ENCODE data around the gene VMP1. TPM values are rescaled to one million over a fixed set of nuclear protein-coding genes. Genes with fewer than 3 reads are reported as not detected.

Gene VMP1
- total and polyA plus RNA-seq, 2 of the 13 experiments (the other 11 are each of a cell fraction or from before 2014, with no cell fraction given) = 186 to 271 TPM

GRCh38 chr17:59856859-59857794 lies 149.7 kb downstream of the VMP1 start:
- FAIRE-seq (no peak), DNase-seq (ENCODE audit: low spot score) (no peak)
- TF ChIP-seq ATF3 (CRISPR knock-in tag; IDR thresholded peaks at IDR 0.05) (no peak), MYNN (CRISPR knock-in tag; IDR thresholded peaks at IDR 0.05; ENCODE audit: low read depth) (no peak), PRDM15 (CRISPR knock-in tag; IDR thresholded peaks at IDR 0.05) (no peak), ZNF597 (CRISPR knock-in tag; IDR thresholded peaks at IDR 0.05) (no peak), ZNF121 (CRISPR knock-in tag; IDR thresholded peaks at IDR 0.05) (no peak), MLX (CRISPR knock-in tag; IDR thresholded peaks at IDR 0.05) (no peak), ZSCAN31 (CRISPR knock-in tag; IDR thresholded peaks at IDR 0.05; ENCODE audit: low read depth) (0 out of 2 replicates have a peak, but pooled peaks have one; percentile 20), SOX6 (IDR thresholded peaks at IDR 0.05) (no peak), SOX6 (CRISPR knock-in tag; IDR thresholded peaks at IDR 0.05) (0 out of 2 replicates have a peak, but pooled peaks have one; percentile 33), RNF219 (CRISPR knock-in tag; IDR thresholded peaks at IDR 0.05) (no peak), ZBTB7A (CRISPR knock-in tag; IDR thresholded peaks at IDR 0.05) (no peak), RBAK (CRISPR knock-in tag; IDR thresholded peaks at IDR 0.05) (no peak), ZNF792 (CRISPR knock-in tag; IDR thresholded peaks at IDR 0.05) (no peak), ATF4 (CRISPR knock-in tag; IDR thresholded peaks at IDR 0.05) (0 out of 4 replicates have a peak, but pooled peaks of 1 of the 2 experiments have one; percentile 22)

More at GRCh38 chr17:59856859-59857794, 149.7 kb downstream of the VMP1 start:
- no peak overlapping the region for H3K4me3 ChIP-seq (replicated peaks in 1 of 3; ENCODE audit: insufficient read depth in 1 of 3, low read depth in 2 of 3, low read length in 3 of 3)
- H3K9ac ChIP-seq (ENCODE audit: insufficient read depth, low read depth, low read length) = no peak overlapping the region
- no peaks in the 10 kb centered on the region for H3K27me3 ChIP-seq (ENCODE audit: control insufficient read depth in 1 of 2, insufficient read depth in 2 of 2, low read length in 2 of 2)
- no peak overlapping the region for H3K4me2 ChIP-seq (ENCODE audit: low read depth, low read length)
- peaks cover 78% of the 10 kb centered on the region for H3K4me1 ChIP-seq (ENCODE audit: insufficient read depth, low read length)
- no peak for ATAC-seq
- H2AFZ ChIP-seq (ENCODE audit: low read length) = no peak overlapping the region
- no peaks in the 10 kb centered on the region for H3K9me3 ChIP-seq (ENCODE audit: low read length)
- 96% methylated on average over 3 of the region's 3 CpGs for WGBS (ENCODE audit: low lambda C conversion rate)
- peaks cover 1 to 5% of the 10 kb centered on the region in 2 experiments; a peak in 2 of 5 replicates for H3K36me3 ChIP-seq (replicated peaks in 1 of 2; ENCODE audit: control insufficient read depth in 1 of 2, insufficient read depth in 2 of 2, low read length in 2 of 2)
- POLR2A ChIA-PET = interaction anchor here (1.0 kb wide), 1 partner anchor 8 kb away, joined by 4 read pairs; no protein-coding TSS in a partner anchor
- intact Hi-C loops (cut with micrococcal nuclease; ENCODE audit: unreplicated experiment) = no loop called here
- peaks cover 2% of the 10 kb centered on the region for H3K79me2 ChIP-seq (ENCODE audit: insufficient read depth, low read length)
- peak overlapping the region; percentile 94 for H3K27ac ChIP-seq (ENCODE audit: extremely low read length, insufficient read depth, low read length)
- in situ Hi-C loops (cut with HindIII; ENCODE audit: extremely low pct_ligation_motif_present, low pct_unique_long_range_greater_than_20kb) = no loop called here
- no peaks in the 10 kb centered on the region for H4K20me1 ChIP-seq (ENCODE audit: insufficient read depth, low read length)
- no TSS peak for BruUV-seq (replicated peaks)
- CTCF ChIA-PET (ENCODE audit: low intra/inter-chr PET ratio, low total read pairs) = no interaction called here
